WTC11 (cell line): Measurements from ENCODE around the gene EDC4.

Source experiments
- ELF4 ChIP-seq: sonication (generic); formaldehyde crosslinking; IDR thresholded peaks from 2 replicates; pipeline ENCODE4 v1.8.1; 2022; ENCODE audit warnings: low read depth, mild to moderate bottlenecking, moderate library complexity, missing genetic modification reagents
- NR1H2 ChIP-seq: sonication (generic); formaldehyde crosslinking; IDR thresholded peaks from 2 replicates; pipeline ENCODE4 v1.9.0; 2021; ENCODE audit warnings: mild to moderate bottlenecking, moderate library complexity, missing genetic modification reagents

DNA sequence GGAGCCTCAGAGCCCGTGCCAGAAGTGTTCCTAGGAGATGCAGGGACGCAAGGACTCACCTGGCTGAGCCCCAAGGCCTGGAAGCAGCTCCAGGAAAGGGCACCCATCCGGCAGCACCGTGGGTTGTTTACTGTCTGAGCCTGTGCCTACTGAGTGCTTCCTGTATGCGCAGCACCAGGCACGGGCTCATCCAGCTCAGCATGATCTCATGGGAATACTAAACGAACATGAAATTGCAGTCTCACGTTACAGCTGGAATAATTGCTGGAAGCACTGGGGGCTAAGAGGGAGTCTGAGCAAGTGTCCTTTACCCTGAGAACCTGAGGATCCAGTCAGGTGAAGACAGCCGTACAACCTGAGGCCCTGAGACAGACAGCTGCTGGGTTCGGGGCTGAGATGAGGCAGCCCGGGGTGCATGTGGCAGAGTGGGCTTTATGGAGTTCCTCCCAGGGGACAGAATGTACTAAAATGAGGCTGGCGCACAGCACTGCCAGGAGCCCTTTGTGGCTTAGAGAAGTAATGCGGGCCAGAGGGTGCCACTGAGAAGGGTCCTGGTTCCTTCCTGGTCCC lies 53.4 kb downstream of the EDC4 start:
- TF ChIP-seq ELF4 (no peak), NR1H2 (CRISPR knock-in tag) (no peak)
